ENCODE measurements around the gene MYH6.
"Not testable (repeated sequence)": the region's sequence is repeated elsewhere in the genome, so short reads cannot be mapped to it uniquely, and the experiment has no call there.

Gene MYH6

GRCh38 chr14:23435543-23436326, 27.7 kb upstream of the MYH6 start, which contains the start of gene MYH7:
MYH7 (minus strand) TSS chr14:23435660; CDS start chr14:23433732, 1,928 bp downstream.
- no peak for DNase-seq (ENCODE audit: low spot score)

- no peak for DNase-seq (ENCODE audit: low spot score)
Measured at GRCh38 chr14:23434488-23435222, 26.6 kb upstream of the MYH6 start.

GRCh38 chr14:23433457-23433856, 25.4 kb upstream of the MYH6 start:
- no peak for DNase-seq (ENCODE audit: low spot score)

- DNase-seq (ENCODE audit: low spot score), result no peak
Measured at GRCh38 chr14:23432946-23433345, 24.9 kb upstream of the MYH6 start.

- DNase-seq (ENCODE audit: low spot score), result no peak
Measured at GRCh38 chr14:23432102-23432925, 24.2 kb upstream of the MYH6 start.

GRCh38 chr14:23431486-23431885, 23.4 kb upstream of the MYH6 start:
- DNase-seq (ENCODE audit: low spot score), result no peak

- DNase-seq (ENCODE audit: low spot score), result no peak
Measured at GRCh38 chr14:23430723-23431085, 22.6 kb upstream of the MYH6 start.

- no peak for DNase-seq (ENCODE audit: low spot score)
Measured at GRCh38 chr14:23430016-23430722, 22.1 kb upstream of the MYH6 start.

GRCh38 chr14:23428686-23429495, 20.8 kb upstream of the MYH6 start:
- no peak for DNase-seq (ENCODE audit: low spot score)

- not testable (repeated sequence) for DNase-seq (ENCODE audit: low spot score)
Measured at GRCh38 chr14:23425798-23426197, 17.7 kb upstream of the MYH6 start.

- DNase-seq (ENCODE audit: low spot score), result no peak
Measured at GRCh38 chr14:23425169-23425568, 17.1 kb upstream of the MYH6 start.

- no peak for DNase-seq (ENCODE audit: low spot score)
Measured at GRCh38 chr14:23423657-23424056, 15.6 kb upstream of the MYH6 start.

GRCh38 chr14:23421594-23421993, 13.5 kb upstream of the MYH6 start:
- peak; percentile 55 for DNase-seq (ENCODE audit: low spot score)

GRCh38 chr14:23419646-23420045, 11.6 kb upstream of the MYH6 start:
- DNase-seq (ENCODE audit: low spot score), result not testable (repeated sequence)

GRCh38 chr14:23418021-23418420, 9.9 kb upstream of the MYH6 start:
- DNase-seq (ENCODE audit: low spot score), result no peak

- DNase-seq (ENCODE audit: low spot score), result not testable (repeated sequence)
Measured at GRCh38 chr14:23417269-23417668, 9.2 kb upstream of the MYH6 start.

- DNase-seq (ENCODE audit: low spot score), result no peak
Measured at GRCh38 chr14:23416801-23417200, 8.7 kb upstream of the MYH6 start.

- no peak for DNase-seq (ENCODE audit: low spot score)
Measured at GRCh38 chr14:23415821-23416778, 8.0 kb upstream of the MYH6 start.

GRCh38 chr14:23414906-23415820, 7.1 kb upstream of the MYH6 start:
- DNase-seq (ENCODE audit: low spot score), result no peak
